HG03060 (cell line): ENCODE data around the gene ALDH7A1.

Experiments
- ATAC-seq: cut with Tn5 transposase; IDR thresholded peaks from one replicate; pipeline ENCODE4 v1.9.1; 2021; ENCODE audit warnings: low read depth, moderate number of reproducible peaks; ENCODE audit not compliant: unreplicated experiment

The ALDH7A1 gene

DNA sequence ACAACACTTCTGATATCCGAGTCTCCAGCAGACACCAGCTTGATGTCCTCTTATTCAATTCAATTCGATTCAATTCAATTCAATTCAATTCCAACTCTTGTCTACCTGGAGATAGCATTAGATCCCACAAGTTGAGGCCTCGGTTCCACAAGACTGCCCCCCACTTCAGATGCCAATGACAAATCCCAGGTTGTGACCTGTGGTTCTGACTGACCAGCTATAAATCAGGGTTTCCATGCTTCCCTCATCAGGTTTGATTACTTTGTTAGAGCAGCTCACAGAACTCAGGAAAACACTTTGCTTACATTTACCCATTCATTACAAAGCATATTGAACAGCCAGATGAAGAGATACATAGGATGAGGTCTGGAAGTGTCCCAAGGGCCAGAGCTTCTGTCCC is 82.6 kb downstream of the ALDH7A1 start:
- ATAC-seq, result no peak

DNA sequence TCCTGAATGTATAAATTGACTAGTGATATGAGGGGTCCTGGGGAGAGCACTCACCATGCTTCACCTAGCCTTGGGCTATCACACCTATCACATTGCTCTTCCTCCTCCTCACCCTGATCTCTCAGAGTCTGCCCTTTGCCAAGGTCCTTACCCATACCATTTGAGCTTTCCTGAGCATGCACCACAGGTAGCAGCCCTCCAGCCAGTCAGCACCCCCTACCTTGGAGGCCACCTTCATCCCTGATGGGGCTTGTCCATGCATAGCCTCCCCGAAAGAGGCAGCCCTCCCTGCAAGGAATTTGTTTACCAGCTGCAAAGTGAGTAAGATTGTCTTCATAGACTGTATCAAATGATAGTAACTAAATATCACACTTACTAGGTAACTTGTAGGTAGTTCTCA is 83.1 kb downstream of the ALDH7A1 start:
- ATAC-seq, result no peak

DNA sequence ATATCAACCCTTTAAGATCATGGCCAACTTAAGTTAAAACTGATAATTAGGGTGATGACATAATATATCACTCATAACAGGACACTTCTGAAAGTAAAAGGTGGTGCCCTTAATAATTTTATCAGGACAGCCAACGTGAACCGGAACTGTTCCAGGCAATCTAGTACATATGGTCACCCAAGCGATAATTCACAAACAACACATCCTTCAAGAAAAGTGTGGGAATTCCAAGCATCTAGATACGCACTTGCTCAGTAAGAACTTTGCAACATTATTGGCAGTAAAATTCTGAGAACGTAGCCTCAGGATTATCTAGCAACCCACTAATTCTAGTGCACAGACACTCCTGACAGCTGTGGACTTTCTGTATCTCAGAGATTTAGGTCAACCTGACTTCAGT is 85.7 kb downstream of the ALDH7A1 start:
- ATAC-seq, result no peak

DNA sequence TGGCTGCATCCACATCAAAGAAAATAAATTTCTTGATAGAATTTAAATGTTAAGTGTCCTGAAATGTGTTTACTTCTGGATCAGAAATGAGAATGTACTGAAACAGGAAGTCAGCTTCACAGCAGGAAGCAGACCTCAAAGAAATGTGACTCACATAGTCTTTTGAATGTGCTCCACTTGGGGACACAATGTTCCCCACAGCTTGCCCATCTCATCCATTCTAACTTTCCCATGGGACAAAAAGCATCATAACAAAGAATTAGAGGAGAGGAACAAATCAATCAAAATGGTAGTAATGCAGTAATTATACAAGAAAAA is 86.1 kb downstream of the ALDH7A1 start:
- ATAC-seq, result no peak

DNA sequence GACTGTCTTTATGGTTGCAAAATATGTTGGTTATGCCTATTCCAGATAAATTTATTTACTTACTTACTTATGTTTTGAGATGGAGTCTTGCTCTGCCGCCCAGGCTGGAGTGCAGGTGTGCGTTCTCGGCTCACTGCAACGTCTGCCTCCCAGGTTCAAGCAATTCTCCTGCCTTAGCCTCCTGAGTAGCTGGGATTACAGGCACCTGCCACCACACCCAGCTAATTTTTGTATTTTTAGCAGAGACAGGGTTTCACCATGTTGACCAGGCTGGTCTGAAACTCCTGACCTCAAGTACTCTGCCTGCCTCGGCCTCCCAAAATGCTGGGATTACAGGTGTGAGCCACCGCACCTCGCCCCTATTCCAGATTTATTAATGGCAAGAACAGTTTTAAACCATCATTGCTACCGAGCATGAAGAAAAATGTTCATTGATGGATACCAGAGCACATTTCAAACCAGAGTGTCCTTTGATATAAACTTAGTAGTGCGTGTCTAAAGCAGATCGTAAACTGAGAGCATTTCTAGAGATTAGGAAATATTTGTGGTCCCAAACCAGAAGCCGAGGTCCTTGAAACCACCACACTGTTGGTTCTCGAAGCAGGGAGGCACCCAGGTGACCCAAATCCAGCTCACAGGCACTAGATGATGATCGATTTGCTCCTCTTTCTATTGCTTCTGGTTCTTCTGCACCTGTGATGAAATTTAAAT is 86.6 kb downstream of the ALDH7A1 start:
- no peak for ATAC-seq

DNA sequence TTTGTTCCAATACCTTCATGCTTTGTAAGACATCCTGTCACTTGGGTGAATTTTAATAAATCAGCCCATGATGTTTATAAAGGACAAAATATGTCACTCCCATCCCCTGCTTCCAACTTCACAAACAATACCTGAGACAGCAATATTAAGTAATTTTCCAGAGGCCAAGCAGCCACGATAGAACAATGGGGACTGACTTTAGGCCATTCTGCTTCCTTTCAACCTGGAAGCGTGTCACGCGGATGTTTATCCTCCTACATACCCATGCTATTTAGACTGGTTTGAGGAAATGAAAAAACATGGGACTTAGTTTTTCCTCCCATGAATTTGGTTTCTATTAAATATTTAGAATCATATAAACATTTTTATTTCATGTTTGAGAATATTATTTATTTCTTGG is 88.9 kb downstream of the ALDH7A1 start:
- no peak for ATAC-seq

DNA sequence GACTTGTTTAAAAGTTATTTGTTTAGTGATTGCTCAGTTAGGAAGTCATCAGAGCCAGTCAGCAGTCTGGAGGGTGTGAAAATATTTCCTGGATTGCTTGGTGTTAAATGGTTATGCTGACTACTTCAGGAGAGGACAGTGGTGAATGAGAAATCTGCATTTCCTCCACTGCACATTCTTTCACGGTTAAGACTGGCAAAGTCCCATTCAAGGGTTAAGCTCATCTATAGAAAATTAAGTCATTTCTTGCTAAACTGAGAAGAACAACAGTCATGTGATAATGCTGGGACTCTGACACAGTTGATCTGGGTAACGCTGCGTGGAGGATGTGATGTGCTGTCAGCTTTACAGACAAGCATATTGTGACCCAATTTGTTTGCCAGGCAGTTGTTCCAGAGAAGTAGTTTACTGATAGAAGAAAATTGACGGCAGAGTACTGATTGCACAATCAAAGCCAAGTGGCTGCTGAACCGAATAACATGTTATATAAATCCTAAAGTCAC is 91.4 kb downstream of the ALDH7A1 start:
- no peak for ATAC-seq

DNA sequence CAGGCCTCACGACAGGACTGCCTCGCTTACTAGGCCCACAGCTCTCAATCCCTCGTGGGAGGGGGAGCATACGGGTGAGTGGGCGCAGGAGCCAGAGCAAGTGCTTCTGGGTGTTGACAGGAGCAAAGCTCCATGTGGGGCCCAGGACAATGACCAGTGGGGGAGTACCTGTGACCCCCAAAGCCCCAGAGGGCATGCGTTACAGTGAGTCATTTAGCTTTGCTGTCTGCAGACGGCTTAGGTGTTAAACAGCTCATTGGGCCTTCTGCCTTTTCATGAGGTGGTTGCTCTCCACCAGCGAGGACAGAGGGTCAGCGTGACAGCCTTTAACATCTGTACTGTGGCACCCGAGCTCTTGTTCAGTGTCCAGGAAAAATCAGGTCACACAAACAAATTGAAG is 93.6 kb downstream of the ALDH7A1 start:
- no peak for ATAC-seq

DNA sequence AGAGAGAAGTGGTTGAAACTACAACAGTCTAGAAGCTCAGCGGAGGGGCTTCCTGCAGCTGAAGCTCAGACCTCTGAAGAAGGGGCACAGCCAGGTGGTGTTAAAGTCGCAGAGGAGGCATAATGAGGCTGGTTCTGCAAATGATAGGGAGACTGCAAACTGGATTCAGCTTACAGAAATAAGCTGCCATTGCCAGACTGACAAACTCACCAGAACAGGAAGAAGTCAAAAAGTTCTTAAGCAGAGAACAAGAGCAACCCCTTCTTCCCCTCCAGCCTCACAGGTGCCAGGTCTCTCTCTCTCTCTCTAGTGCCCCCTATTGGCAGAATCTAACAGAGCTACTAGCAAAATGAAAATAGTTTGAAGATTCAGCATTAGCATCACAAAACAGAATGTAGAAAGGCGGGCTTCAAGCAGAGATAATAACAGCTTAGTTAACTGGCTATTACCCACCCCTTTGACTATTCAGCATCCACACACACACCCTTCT is 95.1 kb downstream of the ALDH7A1 start:
- no peak for ATAC-seq

DNA sequence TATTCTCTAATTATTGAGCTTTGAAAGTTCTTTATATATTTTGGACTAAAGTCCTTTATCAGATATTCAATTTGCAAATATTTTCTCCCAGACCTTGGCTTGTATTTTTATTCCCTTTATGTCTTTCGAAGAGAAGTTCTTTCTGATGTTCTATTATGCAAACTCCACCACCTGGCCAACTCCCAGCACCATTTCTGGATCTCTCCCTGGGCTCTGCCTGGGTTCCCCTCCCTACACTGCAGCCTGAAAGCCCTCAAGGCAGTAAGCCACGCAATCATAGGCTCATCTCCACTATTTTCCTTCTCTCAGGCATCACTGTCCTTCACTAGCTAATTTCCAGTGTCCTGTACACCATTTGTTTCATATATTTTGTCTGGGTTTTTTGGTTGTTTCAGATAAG is 95.7 kb downstream of the ALDH7A1 start:
- no peak for ATAC-seq

DNA sequence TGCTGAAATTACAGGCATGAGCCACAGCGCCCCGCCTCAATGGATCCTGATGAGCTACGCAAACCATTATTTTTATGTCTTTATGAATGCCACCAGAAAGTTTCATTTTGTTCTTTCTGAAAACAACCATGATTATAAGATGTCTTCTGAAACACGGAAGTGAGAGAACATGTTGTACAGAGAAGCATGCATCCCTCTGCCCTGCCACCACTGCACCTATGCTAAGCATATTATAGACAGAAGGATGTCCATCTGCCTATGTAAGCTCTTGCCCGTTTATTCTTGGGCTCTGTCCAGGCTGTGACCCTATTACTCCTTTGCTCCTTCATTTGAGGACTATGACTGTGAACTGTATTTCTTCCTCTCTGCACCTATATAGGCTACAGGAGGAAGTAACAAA is 97.5 kb downstream of the ALDH7A1 start:
- no peak for ATAC-seq

DNA sequence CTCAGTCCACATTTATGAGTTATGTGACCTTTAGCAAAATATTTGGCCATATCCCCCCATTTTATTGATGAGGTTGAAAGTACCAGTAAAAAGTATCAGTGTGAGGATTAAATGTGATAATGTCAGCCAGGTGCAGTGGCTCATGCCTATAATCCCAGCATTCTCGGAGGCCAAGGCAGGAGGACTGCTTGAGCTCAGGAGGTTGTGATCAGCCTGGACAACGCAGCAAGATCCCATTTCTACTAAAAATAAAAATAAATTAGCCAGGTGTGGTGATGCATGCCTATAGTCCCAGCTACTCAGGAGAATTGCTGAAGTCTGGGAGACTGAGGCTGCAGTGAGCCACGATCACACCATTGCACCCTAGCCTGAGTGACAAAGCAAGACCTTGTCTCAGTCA is 100.6 kb downstream of the ALDH7A1 start:
- ATAC-seq, result no peak

DNA sequence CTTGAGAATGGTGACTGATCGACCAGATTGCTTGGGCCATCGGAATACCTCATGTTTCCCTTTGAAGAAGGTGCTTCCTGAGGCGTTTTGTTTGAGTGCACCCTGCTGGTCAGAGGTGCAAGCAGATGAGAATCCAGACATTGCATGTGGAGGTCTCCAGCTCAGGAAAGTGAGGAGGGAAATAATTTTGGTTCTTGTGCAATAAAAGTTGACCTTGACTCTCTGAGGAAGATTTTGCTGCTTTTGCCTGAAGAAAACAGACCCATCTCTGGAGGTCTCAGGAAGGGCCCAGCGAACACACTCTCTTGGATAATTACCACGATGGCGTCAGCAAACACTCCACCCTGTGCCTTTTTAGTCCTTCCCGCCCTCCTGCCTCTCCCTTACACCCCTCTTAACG is 102.1 kb downstream of the ALDH7A1 start:
- no peak for ATAC-seq

DNA sequence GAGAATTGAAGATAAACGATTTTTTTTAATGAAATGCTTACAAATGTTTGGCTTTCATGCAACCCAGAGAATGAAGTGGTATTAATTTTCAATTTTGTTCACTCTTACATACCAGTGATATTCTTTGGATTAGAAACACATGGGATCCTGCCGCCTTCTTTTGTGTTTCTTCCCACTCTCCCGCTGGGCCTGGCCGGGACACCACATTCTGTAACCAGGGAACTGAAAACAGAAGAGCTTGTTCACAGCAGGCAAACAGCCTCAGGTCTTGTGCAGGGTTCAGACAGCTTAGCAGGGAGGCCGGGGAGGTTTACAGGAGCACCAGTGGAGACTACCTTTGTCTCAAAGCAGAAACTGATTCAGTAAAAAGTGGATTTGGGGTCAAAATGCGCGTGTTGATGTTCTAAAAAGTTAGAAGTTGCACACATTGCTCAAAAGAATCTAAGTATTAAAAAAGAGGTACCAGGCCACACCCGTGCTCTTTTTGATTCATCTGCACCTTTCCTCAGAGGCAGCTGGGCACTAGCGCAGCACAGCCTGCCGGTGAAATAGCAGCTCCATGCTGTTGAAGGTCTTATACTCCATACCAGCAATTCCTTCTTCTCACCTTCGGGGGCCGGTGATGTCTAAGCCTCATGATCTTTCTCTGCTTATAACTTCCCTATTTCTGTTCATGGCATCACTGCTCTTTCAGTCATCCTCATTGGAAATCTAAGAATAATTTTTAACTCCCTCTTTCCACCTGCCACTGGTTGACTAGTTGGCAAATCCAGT is 104.7 kb downstream of the ALDH7A1 start:
- no peak for ATAC-seq

DNA sequence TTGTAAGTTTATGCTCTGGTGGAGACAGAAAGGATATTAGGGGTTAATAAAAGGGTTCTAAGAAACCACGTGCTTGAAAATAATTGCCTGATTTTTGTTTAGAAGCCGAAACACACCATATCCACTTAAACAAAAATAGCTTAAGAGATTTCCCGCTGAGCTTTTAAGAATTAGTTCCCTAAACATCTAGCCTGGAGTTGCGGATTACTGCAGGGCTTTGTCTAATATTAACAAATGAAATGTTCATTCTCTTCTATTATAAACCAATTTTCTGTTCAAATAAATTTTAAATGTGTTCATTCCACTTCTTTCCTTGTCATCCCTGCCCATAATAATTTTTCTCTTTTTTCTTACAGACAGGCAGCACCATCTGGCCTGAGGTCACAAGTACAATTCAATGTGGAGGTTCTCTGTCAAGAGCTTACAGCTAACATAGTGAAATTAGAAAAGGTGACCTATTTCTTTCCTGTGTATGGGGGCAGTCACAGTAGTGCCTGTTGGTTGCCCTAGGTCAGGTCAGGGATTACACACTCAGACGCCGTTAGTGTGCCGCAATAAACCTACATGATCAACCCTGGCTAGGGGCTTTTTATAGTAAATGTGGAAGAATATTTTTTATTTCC is 106.5 kb downstream of the ALDH7A1 start:
- ATAC-seq, result no peak

DNA sequence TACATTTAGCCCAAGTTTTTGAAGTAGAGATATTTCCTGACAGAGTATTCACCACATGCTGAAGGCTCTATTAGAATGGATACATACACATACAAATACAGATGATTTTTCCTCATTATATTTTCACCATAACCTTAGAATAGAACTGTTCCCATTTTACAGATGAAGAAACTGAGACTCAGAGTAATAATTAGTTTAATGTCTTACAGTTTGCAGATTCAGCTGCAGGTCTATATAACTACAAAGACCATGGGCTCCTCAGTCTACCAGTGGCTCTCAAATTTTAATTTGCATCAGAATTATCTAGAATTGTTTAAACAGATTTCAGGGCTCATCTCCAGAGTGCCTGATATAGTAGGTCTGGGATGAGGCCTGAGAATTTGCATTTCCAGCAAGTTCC is 107.4 kb downstream of the ALDH7A1 start:
- ATAC-seq, result no peak

DNA sequence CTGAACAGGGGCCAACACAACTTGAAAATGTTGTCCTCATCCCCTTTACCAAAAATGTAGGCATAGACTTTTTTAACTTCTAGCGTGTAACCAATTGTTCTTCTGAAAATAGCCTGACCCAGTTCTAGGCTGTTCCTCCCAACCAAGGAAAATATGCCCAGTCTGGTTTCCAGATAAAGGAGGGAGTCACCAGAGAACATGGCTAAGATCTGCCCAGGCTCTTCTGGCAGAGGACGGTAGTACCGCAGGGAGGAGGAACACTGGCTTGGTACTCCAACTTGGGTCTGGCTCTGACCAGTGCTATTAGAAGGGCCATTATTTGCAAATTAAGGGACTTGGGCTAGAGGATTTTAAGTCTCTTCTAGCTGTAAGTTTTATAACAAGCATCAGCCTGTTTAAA is 108.7 kb downstream of the ALDH7A1 start:
- ATAC-seq, result no peak

DNA sequence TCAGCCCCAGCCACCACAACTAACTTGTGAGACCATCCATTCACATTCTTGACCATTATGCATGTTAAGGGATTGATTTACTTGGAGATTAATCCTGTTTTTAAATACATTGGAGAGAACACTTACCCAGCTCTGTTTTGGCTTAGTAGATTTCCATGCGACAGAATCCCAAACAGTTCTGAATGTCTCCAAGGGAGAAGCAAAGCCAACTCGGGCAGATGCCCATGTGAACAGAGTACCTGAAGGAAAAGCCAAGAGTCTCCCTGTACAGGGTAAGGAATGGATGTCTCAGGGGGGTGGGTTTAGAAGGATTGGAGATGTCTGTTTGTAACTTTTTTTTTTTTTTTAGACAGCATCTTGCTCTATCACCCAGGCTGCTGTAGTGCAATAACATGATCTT is 110.8 kb downstream of the ALDH7A1 start:
- no peak for ATAC-seq

DNA sequence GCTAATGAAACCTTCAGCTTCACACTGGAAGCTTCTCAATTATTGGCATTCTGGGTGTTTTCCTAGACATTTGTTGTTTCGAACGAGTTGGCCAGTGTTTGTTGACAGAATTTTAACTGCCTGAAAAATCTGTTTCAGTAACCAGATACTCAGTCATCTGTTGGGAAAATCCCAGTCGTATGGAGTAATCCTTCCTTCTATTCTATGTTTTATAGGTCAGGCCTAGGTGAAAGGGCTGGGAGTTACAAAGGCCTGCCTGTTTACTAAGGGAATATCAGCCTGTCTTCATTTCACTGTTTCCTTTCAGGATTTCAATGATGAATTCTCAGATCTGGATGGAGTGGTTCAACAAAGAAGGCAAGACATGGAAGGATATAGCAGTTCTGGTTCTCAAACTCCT is 111.9 kb downstream of the ALDH7A1 start:
- no peak for ATAC-seq

DNA sequence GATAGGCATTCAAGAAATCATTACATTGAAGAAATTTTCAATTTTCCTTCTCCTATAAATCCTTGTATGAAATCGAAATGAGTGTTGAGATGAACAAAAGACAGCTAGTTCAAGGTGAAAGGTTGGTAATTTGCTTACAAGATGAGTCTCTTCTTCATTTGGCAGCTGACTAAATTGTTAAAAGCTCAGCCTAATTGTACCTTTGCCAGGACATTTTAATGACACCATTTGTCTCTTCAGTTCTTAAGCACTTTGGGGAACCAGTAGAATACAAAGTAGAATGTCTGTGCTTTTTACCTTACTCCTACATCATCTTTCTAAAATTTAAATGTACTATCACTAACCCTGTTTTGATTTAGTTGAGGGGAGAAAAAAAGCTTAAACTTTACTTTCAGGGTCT is 112.4 kb downstream of the ALDH7A1 start:
- ATAC-seq, result no peak

DNA sequence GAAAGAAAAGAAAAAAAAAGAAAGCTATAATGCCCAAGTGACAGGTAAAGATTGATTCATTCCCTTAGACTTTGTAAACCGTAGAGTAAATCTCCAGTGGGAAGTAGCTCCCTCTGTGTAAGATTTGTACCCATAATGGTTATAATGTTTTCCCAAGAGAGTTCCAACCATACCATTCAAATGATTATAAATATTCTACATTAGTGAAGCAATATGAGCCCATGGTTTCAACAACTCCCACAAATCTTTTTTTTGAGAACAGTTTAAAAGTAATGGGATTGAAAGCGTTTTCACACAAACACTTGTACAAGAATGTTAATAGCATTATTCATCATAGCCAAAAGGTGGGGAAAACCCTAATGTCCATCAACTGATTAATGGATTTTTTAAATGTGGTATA is 113.8 kb downstream of the ALDH7A1 start:
- no peak for ATAC-seq
